Lung microvascular endothelial cell (primary cell): Measurements from ENCODE around the gene UTRN. TPM values are rescaled to one million over a fixed set of nuclear protein-coding genes. Genes with fewer than 3 reads are reported as not detected.

ENCODE experiments used
- DNase-seq, 2 donors: peaks; one replicate each; pipeline versions ENCODE4 v3.0.0 to v3.0.0-alpha.2; 2010; ENCODE audit warnings: low read depth in 2 of 2
- total RNA-seq: library from RNA; depleted of rRNA; stranded (reverse); fragments of >200 nt; gene quantifications from 2 replicates; pipeline ENCODE4 v1.2.1, GENCODE V29; 2014

Gene UTRN
- total RNA-seq, result 414 and 470 TPM in 2 replicates

DNA sequence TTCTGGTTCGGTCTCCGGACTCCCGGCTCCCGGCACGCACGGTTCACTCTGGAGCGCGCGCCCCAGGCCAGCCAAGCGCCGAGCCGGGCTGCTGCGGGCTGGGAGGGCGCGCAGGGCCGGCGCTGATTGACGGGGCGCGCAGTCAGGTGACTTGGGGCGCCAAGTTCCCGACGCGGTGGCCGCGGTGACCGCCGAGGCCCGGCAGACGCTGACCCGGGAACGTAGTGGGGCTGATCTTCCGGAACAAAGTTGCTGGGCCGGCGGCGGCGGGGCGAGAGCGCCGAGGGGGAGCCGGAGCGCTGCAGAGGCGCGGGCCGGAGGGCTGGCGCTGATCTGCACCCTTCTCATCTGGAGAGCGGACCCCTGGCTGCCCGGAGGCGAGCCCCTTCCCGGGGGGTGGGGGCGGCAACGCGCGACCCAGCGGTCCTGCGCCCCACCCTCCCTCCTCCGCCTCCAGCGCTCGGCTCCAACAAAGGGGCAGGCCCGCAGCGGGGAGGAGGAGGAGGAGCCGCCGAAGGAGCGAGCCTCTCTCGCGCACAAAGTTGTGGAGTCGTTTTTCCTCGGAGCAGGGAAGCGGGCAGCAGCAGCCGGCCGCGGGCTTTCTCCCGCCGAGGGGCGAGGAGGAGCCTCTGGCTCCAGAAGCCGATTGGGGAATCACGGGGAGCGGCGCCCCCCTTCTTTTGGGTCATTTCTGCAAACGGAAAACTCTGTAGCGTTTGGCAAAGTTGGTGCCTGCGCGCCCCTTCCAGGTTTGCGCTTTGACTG, at the start of gene UTRN:
UTRN (plus strand) TSS at position 553 of the 765 bp plus-strand sequence. CDS start 6,494 bp downstream, outside the sequence.
- DNase-seq, result peak; percentile 80 to 86

- peak in 1 of 2 donors; percentile 13 for DNase-seq
Observed at GRCh38 chr6:144244688-144245087, 40.4 kb upstream of the UTRN start.

GRCh38 chr6:144246988-144247387, 38.1 kb upstream of the UTRN start:
- no peak for DNase-seq

GRCh38 chr6:144248003-144248402, 37.1 kb upstream of the UTRN start:
- DNase-seq, result peak in 1 of 2 donors; percentile 37

GRCh38 chr6:144248476-144249301, 36.4 kb upstream of the UTRN start:
- DNase-seq, result peak in 1 of 2 donors; percentile 5

DNA sequence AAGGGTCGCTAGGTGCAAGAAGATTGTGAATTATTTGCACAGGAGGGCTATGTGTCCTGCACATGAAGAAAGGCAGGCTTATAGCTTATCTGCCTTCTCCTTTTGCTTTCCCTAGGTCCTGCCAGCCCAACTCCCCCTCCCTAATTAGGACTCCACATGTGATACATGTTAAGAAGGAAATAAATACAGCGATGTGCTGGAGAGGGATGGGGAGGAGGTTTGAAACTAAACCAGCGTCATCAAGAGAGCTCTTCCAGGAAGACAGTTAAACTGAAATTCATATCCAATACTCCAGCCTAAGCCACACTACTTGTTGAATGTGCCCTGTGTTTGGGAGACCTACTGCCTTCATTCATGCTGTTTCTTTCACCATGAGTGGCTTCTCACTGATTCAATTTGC, 34.9 kb upstream of the UTRN start:
- no peak for DNase-seq

GRCh38 chr6:144252259-144252658, 32.9 kb upstream of the UTRN start:
- DNase-seq, result no peak

DNA sequence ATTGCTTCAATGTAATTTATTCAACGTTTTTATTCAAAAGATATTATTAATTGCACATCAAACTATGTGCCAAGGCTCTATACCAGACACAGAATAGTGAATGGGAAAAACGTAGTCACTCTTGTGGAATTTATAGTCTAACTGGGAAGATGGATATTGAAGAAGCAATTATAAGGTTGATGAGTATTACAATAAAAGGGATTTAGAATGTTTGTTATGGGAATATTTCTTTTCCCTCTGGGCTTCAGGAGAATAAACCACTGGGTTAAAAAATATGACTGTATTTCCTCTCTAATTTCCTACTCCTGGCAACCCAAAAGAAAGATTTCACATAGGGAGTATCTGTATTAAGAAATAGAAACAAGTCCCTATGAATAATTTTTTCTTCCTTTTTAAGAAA, 25.1 kb upstream of the UTRN start:
- peak in 1 of 2 donors; percentile 49 for DNase-seq

GRCh38 chr6:144262470-144263369, 22.4 kb upstream of the UTRN start:
- DNase-seq, result no peak

GRCh38 chr6:144263786-144264185, 21.3 kb upstream of the UTRN start:
- no peak for DNase-seq

DNA sequence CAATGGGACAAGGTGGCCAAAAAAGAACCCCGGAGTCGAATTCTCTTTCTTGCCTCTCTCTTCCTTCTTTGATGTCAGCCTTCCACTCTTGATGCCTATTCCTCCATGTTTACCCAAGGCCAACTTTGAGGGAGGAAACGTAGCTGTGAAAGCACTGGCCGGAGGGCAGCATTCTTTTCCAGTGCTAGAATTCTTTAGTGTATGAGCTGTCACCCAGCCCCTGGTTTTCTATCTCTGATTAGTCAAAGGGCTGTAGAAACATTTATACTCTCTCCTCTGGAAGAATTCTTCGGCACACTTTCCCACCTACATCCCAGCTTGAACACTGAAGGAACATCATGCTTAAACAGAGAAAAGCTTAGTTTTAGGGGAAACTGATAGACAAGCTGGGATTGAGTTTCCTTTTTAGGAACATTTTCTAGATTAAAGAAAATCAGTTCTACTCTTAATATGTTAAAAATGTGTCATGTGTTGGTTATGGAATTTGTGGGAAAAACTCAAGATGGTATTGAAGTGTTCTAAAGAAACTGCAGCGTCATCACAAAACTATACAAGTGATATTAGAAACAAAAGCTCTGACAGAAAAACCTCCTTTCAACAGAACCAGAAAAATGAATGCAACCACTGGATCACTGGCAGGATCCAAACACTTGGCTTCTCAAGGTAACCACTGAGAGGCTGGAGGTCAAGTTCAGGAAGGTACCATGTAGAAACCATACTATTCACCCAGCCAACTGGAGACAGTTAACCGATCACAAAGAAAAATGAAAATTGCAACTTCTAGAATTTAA, 20.7 kb upstream of the UTRN start:
- peak; percentile 62 to 87 for DNase-seq

DNA sequence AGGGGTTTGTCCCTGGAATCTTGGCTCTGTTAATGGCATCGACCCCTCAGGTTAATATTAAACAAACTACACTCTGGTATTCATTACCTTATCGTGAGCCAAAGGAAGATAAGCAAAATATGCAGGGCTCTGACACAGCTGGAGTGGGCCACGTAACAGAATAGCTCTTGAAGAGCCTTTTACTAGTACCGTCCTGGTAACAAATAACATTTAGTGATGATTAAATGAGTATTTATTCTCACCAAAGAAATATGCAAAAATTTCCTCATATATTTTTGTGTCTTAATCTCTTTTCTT, 20.1 kb upstream of the UTRN start:
- no peak for DNase-seq

GRCh38 chr6:144265390-144265789, 19.7 kb upstream of the UTRN start:
- DNase-seq, result peak; percentile 13 to 89

GRCh38 chr6:144266091-144266649, 19.0 kb upstream of the UTRN start:
- peak in 1 of 2 donors; percentile 52 for DNase-seq

- no peak for DNase-seq
Observed at GRCh38 chr6:144268794-144269349, 16.3 kb upstream of the UTRN start.

GRCh38 chr6:144277174-144277573, 8.0 kb upstream of the UTRN start:
- DNase-seq, result no peak

GRCh38 chr6:144277605-144278227, 7.4 kb upstream of the UTRN start:
- no peak for DNase-seq

- no peak for DNase-seq
Observed at GRCh38 chr6:144278659-144279314, 6.3 kb upstream of the UTRN start.

GRCh38 chr6:144279484-144280150, 5.5 kb upstream of the UTRN start:
- DNase-seq, result no peak
